Measurements from ENCODE around the gene PBX1.
A peak's percentile ranks its signal among the peaks of the same experiment; 100 is the strongest.

Gene PBX1

DNA sequence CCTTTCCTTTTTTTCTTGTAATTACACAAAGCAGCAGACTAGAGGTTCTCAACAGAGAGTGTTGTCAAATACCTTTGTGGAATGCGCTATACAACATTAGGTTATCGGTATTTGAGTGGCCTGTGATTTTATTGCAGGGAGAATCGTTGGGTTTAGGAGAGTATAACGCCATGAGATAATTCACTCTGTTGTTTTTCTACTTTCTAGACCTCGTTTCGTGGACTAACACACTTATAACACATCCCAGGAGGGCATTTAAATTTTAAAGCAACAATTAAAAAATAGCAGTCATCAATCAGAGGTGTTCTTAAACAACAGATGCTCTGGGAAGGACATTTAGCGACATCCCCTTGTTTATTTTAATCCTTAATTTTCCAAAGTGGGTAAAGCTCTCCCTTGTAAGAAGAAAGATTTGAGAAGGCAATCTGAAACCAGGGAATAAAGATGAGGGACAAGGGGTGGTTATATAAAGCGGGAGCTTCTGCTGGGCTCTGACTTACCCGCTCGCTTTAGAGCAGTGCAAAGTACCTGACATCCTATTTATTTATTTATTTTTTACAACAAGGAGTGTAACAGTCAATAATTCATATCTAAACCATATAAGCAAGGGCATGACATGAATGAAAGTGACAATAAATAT is 4.9 kb downstream of the PBX1 start:
- no peak for DNase-seq (ENCODE audit: low spot score)

DNA sequence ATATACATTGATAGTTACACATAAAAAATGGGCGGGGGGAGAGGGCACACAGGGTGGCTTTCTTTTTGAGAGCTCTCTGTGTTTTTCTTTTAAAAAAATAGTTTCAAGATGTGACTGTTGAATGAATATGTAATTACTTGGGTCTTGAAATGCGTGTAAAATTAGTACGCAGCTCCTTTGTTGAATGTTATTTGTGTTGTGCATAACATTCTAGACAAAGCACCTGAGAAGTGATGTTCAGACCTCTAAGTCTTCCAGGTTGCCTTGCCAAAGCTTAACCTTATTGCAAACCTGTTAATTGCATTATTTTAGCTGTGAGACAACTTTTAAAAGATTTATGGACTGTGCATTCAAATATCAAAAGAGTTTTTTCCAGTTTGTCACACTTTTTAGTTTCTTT is 5.4 kb downstream of the PBX1 start:
- DNase-seq (ENCODE audit: low spot score) = no peak

DNA sequence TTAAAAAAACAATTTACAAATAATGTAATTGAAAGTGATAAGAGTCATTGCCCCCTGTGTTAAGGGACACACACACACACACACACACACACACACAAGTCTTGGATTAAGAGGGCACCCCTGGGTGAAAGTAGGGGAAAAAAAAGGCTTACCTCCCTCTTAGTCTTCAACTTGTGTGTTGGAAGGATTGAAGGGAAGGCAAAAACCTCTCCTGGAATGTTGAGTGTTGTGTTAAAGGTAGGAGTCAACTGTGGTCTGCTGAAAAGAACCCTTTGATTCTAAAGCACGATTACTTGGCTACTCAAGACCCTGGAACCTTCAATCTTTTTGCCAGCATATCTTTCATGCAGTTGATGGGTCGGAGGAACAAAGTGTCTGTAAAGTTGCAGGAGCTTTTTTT is 6.4 kb downstream of the PBX1 start:
- no peak for DNase-seq (ENCODE audit: low spot score)

DNA sequence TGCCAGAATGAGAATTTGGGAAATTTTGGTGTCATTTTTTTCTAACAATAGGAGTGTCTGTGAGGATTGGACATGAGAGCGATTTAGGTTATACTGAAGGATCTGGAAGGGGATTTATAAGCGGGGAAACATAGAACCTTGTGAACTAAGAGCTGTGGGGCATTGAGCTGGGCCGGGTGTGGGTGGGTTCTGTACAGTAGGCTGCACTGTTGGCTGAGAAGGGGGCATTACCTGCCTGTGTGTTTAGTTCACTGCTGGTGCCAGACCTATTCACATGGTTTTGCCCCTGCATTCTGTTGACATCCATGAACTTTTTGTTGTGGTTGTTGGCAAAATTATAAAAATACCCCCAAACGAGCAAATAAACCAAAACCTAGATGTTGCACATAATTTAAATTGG is 8.8 kb downstream of the PBX1 start:
- DNase-seq (ENCODE audit: low spot score) = no peak

DNA sequence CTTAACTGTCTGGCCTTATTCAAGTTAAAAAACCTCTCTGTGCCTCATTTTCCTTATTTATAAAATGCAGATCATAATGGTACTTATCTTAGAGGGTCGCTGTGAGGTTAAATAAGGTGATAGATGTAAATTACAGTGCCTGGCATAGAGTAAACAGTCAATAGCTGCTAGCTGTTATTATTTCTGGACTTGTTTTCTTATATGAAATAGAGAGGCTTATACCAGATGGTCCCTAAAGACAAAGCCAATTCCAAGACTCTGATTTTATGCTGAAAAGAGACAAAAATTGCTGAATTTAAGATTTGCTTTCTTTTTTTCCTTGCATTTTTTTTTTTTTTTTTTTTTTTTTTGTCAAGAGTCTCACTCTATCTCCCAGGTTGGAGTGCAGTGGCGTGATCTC is 10.3 kb downstream of the PBX1 start:
- DNase-seq (ENCODE audit: low spot score) = no peak

DNA sequence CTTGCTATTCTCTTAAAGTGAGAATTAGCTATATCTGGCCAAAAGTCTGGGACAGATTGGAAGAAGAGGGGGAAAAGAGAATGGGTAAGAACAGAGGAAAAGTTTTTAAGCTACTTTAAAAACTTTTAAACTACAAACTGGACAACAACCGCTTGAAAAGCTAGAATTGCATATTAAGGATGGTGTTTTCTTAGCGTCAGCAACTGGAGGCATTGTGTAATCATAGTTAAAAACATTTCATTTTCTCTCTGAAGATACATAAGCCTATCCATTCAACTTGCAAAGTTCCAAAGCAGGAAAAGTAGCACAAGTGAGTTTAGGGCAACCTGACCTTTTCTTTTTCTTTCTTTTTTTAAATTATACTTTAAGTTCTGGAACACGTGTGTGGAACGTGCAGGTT is 10.9 kb downstream of the PBX1 start:
- peak; percentile 18 for DNase-seq (ENCODE audit: low spot score)

DNA sequence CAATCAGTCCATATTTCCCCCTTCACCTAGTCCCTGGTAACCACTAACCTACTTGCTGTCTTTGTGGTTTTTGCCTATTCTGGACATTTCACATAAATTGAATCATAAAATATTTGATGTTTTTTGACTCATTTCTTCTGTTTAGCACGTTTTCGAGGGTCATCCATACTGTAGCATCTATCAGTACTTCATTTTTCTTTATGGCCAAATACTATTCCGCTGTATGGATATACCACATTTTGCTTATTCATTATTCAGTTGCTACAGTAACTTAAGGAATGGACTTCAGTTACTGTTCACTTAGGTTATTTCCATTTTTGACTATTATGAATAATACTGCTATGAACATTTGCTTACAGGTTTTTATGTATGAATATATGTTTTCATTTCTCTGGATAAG is 12.3 kb downstream of the PBX1 start:
- DNase-seq (ENCODE audit: low spot score) = no peak

DNA sequence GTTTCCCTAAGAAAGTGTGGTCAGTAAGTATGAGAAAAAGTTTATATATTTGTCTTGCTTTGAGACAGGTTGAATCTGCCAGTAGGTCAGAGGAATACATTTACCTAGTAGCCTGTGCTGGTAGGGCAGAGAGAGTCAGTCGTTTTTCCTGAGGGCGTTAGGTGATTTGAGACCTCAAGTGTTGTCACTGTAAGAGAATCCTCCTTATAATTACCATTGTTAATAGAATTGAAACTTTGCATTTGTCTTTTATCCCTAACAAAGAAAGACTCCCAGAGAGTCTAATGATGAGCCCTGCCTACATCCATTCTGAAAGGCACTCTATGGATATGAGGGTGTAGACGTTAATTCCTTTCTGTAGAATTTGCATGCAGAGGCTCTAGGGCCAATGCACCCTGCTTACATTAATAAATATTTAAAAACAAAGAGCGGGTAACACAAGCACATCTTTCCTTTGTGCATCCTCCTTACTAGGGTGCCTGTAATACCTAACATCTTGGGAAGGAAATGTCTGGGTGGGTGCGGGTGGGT is 16.4 kb downstream of the PBX1 start:
- DNase-seq (ENCODE audit: low spot score) = no peak

DNA sequence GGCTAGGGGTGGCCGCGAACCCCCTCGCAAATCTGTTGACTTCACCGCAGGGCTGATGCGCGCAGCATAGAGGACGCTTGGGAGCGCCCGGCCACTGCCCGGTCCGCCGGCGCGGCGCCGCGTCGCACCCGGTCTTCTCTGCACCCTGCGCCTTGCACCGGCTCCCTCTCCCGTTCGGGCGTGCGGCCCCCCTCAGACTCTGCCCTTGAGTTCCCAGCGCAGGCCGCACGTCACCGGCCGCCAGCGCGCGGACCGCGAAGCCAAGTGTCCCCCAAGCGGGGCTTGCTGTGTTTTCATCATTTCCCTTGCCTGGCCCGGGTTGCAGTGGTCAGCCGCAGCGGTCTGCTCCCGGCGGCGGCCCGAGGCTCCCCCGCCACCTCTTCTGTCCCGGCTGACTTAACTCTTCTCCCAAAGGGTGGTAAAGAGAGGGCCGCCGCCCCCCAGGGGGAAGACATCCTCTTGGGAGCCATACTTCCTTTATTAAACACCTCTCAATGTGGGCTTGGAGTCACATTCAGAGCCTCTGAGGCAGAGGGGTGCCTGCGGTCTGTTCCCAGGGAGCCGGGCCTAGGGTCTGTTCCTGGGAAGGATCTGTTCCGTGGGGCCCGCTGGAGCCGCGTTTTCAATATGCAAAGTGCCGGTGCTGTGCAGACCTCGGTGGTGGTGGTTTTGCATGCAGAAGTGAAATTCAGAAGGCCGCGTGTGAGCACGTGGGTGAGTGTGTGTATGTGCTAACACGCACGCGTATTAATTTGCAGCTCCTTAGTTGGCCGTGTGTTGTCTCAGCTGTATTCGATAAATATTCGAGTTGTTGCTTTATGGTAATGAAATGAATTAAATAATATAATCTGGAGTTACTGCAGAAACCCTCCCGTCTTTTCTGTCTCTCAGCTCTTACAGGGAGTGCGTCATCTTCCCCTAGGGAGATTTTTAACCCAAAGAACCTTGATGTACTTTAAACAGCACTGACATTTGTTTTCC is 17.6 kb downstream of the PBX1 start:
- DNase-seq (ENCODE audit: low spot score) = no peak

DNA sequence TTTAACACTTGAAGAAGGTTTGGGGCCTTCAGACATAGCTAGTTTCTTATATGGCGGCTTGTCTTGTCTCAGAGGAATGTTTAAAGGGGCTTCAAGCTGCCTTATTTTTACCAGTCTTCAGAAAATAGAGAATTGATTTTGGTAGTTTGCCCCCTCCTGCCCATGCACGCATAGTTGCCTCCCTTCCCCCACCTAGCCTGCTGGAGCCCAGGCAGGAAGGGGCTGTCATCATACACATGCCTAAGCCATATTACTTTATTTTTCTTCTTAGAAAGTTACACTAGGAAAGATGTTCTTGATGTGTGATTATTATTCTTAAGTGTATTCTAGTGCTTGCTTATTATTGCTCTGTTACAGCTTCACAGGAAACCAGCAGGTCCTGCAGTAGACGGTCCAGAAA is 18.3 kb downstream of the PBX1 start:
- DNase-seq (ENCODE audit: low spot score) = no peak

DNA sequence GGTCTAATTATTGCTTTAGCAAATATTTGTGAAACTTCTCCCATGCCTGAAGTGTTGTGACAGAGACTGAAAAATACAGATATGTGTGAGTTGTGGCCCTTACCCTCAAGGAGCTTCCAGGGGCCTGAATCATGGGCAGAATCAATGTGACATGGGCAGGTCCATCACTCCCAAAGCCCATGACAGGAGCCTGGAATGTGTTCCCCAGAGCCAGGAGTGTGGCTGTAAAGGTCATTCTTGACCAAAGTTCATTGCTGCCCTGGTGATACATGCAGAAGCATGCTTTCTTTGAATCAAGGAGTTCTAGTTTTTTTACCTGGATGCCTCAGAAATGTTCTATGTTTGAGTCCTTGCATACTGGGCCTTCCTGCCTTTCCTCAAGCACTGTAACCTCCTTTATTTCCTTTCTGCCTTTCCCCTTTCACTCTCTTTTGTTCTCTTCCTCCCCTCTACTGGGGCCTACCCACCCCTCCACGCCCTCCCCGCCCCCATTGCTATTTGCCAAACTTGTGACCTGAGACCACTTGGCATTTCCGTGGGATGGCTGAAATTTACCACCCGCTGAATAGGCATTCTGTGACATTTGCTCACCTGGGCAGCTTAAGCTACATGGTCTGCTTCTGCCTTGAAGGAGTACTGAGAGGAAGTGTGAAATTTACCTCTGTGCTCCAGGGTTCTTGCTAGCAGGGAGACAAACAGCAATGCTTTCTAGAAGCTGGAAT is 19.7 kb downstream of the PBX1 start:
- DNase-seq (ENCODE audit: low spot score) = no peak

DNA sequence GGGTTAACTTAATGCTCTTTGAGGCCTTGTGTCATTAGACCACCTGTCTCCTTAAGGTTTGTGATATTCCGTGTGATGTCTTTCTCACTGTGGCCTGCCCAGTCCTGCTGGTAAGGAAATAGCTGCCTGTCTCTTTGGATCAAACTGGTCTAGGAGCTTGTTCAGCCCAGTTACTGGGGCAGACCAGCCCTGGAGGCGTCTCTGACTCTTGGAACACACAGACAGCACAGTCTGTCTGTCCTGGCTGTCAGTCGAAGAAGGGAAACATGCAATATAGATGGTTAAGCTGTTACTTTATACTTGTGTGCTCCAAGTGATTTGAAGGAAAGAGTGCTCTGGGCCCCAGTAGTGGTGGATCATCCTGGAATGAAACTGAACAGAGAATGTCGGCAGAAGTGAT is 20.4 kb downstream of the PBX1 start:
- DNase-seq (ENCODE audit: low spot score) = no peak

DNA sequence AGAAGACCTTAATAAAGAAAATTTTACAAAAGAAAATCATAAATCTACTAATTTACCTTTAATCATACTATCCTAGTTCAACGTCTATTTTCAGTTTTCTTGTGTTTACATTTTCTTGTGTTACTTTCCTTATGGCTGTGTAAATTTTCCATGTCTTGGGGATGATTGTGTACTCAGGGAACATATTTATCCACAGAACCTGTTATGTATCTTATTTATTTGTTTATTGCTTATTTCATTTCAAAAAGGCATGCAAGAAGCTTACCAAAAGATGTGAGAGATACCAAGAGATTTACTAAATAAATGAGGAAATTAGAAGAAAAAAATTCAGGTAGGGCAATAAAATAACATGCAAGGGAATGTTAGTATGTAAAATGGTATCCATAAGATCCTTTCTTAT is 22.8 kb downstream of the PBX1 start:
- DNase-seq (ENCODE audit: low spot score) = no peak

DNA sequence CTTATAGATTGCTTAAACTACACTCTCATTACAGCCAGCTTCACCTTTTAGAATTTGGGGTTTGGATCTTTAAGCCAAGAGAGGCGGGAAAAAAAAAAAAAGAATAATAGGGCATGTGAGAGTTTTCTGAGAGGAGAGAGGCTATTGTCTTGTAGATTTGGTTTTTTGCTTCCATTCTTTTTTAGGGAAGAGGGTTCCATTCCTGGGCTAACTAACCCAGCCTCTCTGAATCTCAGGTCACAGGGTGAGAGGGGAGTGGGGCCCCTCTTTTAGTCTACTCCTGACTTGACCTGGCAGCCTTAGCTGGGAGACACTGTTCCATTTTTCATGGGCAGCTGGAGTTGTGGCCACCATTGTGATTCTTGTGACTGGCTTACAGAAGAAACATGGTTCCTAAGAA is 24.2 kb downstream of the PBX1 start:
- DNase-seq (ENCODE audit: low spot score) = no peak

DNA sequence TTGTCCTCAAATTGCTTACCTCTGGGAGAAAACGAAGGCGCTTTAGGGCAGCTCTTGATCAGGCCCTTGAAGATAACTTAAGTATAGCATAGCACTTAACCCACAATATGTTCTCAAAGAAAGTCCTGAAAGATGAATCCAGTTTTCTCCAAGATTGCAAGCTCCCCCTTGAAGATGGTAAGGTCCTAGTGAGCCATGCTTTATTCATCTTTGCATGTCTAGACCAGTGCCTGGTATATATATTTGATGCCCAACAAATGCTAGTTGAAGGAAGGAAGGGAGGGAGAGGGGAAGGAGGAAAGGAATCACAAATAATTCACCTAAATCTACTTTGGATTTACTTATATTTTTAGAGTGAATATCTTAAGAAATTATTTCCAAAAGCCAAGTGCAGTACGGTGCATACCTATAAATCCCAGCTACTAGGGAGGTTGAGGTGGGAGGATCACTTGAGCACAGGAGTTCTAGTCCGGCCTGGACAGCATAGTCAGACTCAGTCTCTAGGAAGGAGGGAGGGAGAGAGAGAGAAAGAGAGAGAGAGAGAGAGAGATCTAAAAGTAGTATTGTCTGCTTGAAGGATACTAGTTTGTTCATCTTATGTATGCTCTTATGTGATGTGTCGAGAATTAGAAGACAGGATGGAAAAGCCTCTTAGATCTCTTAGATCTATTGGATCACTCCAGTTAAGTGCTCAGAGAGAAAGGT is 25.0 kb downstream of the PBX1 start:
- DNase-seq (ENCODE audit: low spot score) = no peak

DNA sequence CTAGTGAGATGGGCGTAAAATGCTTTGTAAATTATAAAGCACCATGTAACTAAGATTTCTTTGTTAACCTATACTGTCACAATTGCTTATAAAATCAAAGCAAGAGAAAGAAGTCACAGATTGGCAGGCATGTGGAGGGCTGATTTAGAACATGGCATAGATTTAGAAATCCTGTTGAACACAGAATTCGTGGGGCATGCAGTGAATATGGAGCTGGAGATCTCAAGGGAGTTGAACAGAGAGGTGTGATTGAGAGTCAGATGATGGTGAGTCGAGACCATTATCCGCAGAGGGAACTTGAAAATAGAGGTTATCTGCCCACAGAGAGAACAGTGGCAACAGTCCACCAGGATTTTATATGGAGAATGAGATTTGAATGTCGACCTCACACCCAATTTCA is 27.6 kb downstream of the PBX1 start:
- no peak for DNase-seq (ENCODE audit: low spot score)

DNA sequence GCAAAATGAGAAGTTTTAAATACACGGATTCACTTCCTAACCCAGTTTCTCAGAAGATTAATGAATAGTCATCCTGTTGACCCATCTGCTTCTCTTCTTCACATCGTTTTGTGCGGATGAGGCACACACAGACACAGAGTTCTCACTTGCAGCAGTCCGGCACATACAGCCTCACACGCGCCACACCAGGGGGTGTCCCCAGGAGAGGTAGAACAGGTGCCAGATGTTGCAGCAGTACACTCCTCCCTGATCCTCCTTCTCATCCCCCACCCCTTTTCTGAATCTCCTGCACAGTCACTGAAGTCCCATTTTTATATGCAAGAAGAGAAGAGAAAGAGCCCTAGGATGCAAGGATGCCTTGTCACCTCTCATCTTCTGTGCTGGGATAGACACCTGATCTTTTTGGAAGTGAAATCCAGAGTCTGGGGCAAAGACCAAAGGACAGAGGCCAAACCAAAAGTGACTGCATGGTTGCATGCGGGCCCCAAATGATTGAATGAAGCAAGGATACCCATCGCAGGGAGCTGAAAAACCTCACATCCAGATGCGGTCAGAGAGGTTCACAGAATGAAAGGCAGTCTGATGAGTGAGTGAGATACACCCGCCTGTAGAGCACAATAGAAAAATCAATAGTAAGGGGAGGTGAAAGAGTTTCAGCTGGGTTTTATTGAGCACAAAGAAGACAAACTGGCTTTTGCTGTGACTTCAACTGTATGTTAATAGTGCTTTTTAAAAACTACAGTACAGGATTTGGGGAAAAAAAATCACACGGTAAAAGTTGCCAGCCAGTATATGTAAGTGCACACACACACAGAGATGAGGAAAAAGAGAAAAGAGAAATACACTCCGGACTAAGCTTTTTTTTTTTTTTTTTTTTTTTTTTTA is 28.9 kb downstream of the PBX1 start:
- no peak for DNase-seq (ENCODE audit: low spot score)

DNA sequence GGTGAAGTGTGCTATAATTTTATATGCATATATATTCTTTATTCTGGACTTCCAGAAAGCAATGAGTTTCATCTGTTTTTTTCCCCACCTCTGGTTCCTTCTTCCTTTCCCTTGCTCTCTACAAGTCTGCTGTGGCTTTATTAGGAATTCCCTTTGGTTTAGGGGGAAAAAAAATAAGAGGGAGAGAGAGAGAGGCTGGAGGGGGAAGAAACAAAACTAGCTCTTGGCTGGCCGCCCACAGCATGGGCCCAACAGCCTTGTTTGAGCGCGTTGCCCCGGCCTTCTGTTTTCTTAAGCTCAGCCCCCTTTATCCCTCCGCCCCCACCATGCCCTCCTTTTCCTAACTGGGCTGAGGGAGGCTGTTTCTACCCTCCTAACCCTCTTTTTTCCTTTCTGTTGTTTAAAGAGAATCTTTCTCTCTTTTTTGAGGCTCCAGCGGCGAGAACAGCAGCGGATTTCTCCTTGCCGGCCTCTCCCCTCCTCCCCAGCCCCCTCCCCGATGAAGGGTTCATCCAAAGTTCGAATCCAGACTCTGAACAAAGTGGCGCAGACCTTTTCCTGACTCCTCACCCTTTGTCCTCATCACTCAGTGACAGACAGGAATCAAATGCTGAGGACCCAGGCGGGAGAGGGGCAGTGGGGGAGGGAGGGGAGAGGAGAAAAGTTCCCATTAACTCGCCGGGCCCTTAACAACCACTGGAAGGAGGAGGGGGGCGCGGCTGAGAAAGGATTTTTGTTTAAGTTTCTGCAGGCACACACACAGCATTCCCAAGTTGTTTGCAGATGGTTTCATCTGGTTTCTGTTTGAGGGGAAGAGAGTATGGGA is 29.7 kb downstream of the PBX1 start:
- DNase-seq (ENCODE audit: low spot score) = peak; percentile 47

DNA sequence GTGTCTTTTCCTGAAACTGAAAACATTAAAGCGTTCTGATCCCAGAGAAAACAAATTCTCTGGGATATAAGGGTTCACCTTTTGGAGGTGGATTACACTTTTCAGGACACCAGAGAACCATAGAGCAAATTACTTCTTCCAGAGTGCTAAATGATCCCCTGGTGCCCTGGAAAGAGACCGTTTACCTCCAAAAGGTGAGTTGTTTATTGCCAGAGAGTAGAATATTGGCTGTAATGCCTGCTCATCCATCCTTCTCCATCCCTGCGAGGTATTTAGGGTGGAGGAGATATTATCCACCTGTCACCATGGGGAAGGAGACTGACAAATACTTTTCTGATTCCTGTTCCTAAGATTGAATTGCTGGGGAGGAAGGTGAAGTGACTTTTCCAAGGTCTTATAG is 30.4 kb downstream of the PBX1 start:
- DNase-seq (ENCODE audit: low spot score) = no peak

DNA sequence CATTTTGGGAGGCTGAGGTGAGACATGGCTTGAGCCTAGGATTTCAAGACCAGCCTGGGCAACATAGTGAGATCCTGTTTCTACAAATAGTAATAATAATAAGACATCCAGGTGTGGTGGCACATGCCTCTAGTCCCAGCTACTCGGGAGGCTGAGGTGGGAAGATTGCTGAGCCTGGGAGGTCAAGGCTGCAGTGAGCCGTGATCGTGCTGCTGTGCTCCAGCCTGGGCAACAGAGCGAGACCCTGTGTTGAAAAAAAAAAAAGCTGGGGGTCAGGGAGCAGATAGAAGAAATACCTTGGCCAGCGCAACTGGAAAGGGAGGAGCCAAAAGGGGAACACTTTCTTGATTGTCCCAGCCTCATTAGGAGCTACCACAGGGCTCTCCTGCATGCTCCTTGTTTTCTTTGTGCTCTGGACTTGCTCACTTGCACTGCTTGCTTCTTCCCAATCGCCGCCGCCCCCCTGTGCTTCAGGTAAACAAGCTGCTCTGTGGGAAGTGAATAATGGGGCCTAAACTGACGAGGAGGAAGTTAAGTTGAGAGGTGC is 31.1 kb downstream of the PBX1 start:
- DNase-seq (ENCODE audit: low spot score) = no peak

Measured in AG20443 (cell line).